ENCODE data around the gene PARD6A. TPM values are rescaled to one million over a fixed set of nuclear protein-coding genes. Genes with fewer than 3 reads are reported as not detected.
A peak's percentile ranks its signal among the peaks of the same experiment; 100 is the strongest.

PARD6A gene
- total RNA-seq, 2 experiments from 2014 or later = 4.5 to 4.7 TPM

- peaks cover 22% of the 10 kb centered on the region for H3K4me1 ChIP-seq (ENCODE audit: insufficient read depth, low read length)
- Mint-ChIP-seq H3K27ac (peak overlapping the region; percentile 24), H3K4me1 (ENCODE audit: low read depth) (peaks cover 16% of the 10 kb centered on the region), H3K9me3 (no peaks in the 10 kb centered on the region), H3K4me3 (peak overlapping the region; percentile 43), H3K36me3 (ENCODE audit: low read depth) (peaks cover 53% of the 10 kb centered on the region), H3K27me3 (no peaks in the 10 kb centered on the region)
- peaks cover 73% of the 10 kb centered on the region for H3K36me3 ChIP-seq (ENCODE audit: insufficient read depth, low read length)
- H3K27ac ChIP-seq (ENCODE audit: low read depth in 1 of 2, low read length in 2 of 2) = no peak overlapping the region
- intact Hi-C loops (cut with DNase I, micrococcal nuclease) = no loop called here
- H3K9me3 ChIP-seq (ENCODE audit: control insufficient read depth in 1 of 2, insufficient read depth in 1 of 2, low read length in 2 of 2) = no peaks in the 10 kb centered on the region
- no peak for TF ChIP-seq CTCF (IDR thresholded peaks at IDR 0.05)
- H3K27me3 ChIP-seq (ENCODE audit: control insufficient read depth in 1 of 2, insufficient read depth in 2 of 2, low read length in 2 of 2) = no peaks in the 10 kb centered on the region
- POLR2A ChIA-PET = no interaction called here
- H3K4me3 ChIP-seq (ENCODE audit: low read length) = no peak overlapping the region
- CTCF ChIA-PET = no interaction called here
- ATAC-seq (ENCODE audit: poor library complexity) (no peak), DNase-seq (no peak)
Observed at GRCh38 chr16:67655363-67655762, 5.4 kb upstream of the PARD6A start.

- peaks cover 62% of the 10 kb centered on the region for H3K36me3 ChIP-seq (ENCODE audit: insufficient read depth, low read length)
- Mint-ChIP-seq H3K4me3 (peak overlapping the region; percentile 68), H3K27ac (no peak overlapping the region), H3K36me3 (ENCODE audit: low read depth) (peaks cover 46% of the 10 kb centered on the region), H3K9me3 (no peaks in the 10 kb centered on the region), H3K27me3 (no peaks in the 10 kb centered on the region), H3K4me1 (ENCODE audit: low read depth) (peaks cover 18% of the 10 kb centered on the region)
- H3K27ac ChIP-seq (ENCODE audit: low read depth in 1 of 2, low read length in 2 of 2) = no peak overlapping the region
- ChIA-PET POLR2A (interaction anchor here (1.3 kb wide), 1 partner anchor 11 kb away, joined by 4 read pairs; the partner anchor contains the start of gene CARMIL2), CTCF (no interaction called here)
- ATAC-seq (ENCODE audit: poor library complexity) = no peak
- H3K4me3 ChIP-seq (ENCODE audit: low read length) = no peak overlapping the region
- no peak for TF ChIP-seq CTCF (IDR thresholded peaks at IDR 0.05)
- H3K4me1 ChIP-seq (ENCODE audit: insufficient read depth, low read length) = peaks cover 26% of the 10 kb centered on the region
- no peaks in the 10 kb centered on the region for H3K27me3 ChIP-seq (ENCODE audit: control insufficient read depth in 1 of 2, insufficient read depth in 2 of 2, low read length in 2 of 2)
- no peaks in the 10 kb centered on the region for H3K9me3 ChIP-seq (ENCODE audit: control insufficient read depth in 1 of 2, insufficient read depth in 1 of 2, low read length in 2 of 2)
- DNase-seq = peak in 1 of 14 experiments; percentile 22
- intact Hi-C loops (cut with DNase I, micrococcal nuclease) = no loop called here
Observed at GRCh38 chr16:67656344-67657016, 4.3 kb upstream of the PARD6A start.

- Histone ChIP-seq H3K9me3 (ENCODE audit: control insufficient read depth in 1 of 2, insufficient read depth in 1 of 2, low read length in 2 of 2) (no peaks in the 10 kb centered on the region), H3K36me3 (ENCODE audit: insufficient read depth, low read length) (peaks cover 56% of the 10 kb centered on the region), H3K27me3 (ENCODE audit: control insufficient read depth in 1 of 2, insufficient read depth in 2 of 2, low read length in 2 of 2) (no peaks in the 10 kb centered on the region), H3K4me3 (ENCODE audit: low read length) (no peak overlapping the region), H3K4me1 (ENCODE audit: insufficient read depth, low read length) (peaks cover 32% of the 10 kb centered on the region), H3K27ac (ENCODE audit: low read depth in 1 of 2, low read length in 2 of 2) (no peak overlapping the region)
- H3K36me3 Mint-ChIP-seq (ENCODE audit: low read depth) = peaks cover 40% of the 10 kb centered on the region
- no peak for TF ChIP-seq CTCF (IDR thresholded peaks at IDR 0.05)
- H3K27me3 Mint-ChIP-seq = no peaks in the 10 kb centered on the region
- peak overlapping the region; percentile 68 for H3K4me3 Mint-ChIP-seq
- ChIA-PET CTCF (interaction anchor here (2.2 kb wide), 1 partner anchor 12 kb away, joined by 8 read pairs; the partner anchor contains the start of gene CARMIL2), POLR2A (interaction anchor here (1.3 to 3.5 kb wide), 2 partner anchors 11 to 12 kb away, joined by 4 to 74 read pairs; partner anchors contain the start of gene CARMIL2)
- H3K9me3 Mint-ChIP-seq = no peaks in the 10 kb centered on the region
- peaks cover 24% of the 10 kb centered on the region for H3K4me1 Mint-ChIP-seq (ENCODE audit: low read depth)
- intact Hi-C loops (cut with DNase I, micrococcal nuclease) = no loop called here
- DNase-seq = peak in 1 of 14 experiments; percentile 24
- no peak overlapping the region for H3K27ac Mint-ChIP-seq
- ATAC-seq (ENCODE audit: poor library complexity) = no peak
Observed at GRCh38 chr16:67657017-67657608, 3.6 kb upstream of the PARD6A start.

All from CD4-positive, alpha-beta T cell (primary cell).